HUES48 (cell line): Measurements from ENCODE around the gene NRG3.

Source experiments
- H3K27ac ChIP-seq: one replicate; pipeline ENCODE4 v1.7.0; 2013; ENCODE audit warnings: low read depth, low read length, inconsistent platforms
- H3K27me3 ChIP-seq: 2 replicates; pipeline ENCODE4 v1.6.1; 2013; ENCODE audit warnings: mild to moderate bottlenecking, low read length; ENCODE audit not compliant: control insufficient read depth, insufficient read depth
- H3K36me3 ChIP-seq: 2 replicates; pipeline ENCODE4 v1.6.1; 2013; ENCODE audit warnings: low read length; ENCODE audit not compliant: control insufficient read depth, insufficient read depth
- H3K4me1 ChIP-seq: 2 replicates; pipeline ENCODE4 v1.6.1; 2013; ENCODE audit warnings: mild to moderate bottlenecking, low read length; ENCODE audit not compliant: control insufficient read depth, insufficient read depth
- H3K4me3 ChIP-seq: 2 replicates; pipeline ENCODE4 v1.5.1; 2013; ENCODE audit warnings: mild to moderate bottlenecking, low read depth, low read length
- H3K9ac ChIP-seq: 2 replicates; pipeline ENCODE4 v1.6.1; 2013; ENCODE audit warnings: mild to moderate bottlenecking, low read depth, low read length, moderate library complexity
- H3K9me3 ChIP-seq: 2 replicates; pipeline ENCODE4 v1.6.1; 2013; ENCODE audit warnings: low read length; ENCODE audit not compliant: control insufficient read depth, insufficient read depth

The NRG3 gene

GRCh38 chr10:81866753-81867152 lies 8.2 kb upstream of the NRG3 start:
- no peaks in the 10 kb centered on the region for H3K36me3 ChIP-seq
- 0 out of 2 replicates have a peak, but pooled peaks cover 2% of the 10 kb centered on the region for H3K9me3 ChIP-seq
- H3K9ac ChIP-seq, result no peak overlapping the region
- H3K27ac ChIP-seq, result no peak overlapping the region
- H3K4me1 ChIP-seq, result peaks cover 14% of the 10 kb centered on the region; the same call in 1 of the 2 replicates
- peaks cover 4% of the 10 kb centered on the region for H3K27me3 ChIP-seq
- H3K4me3 ChIP-seq, result no peak overlapping the region

- peaks cover 31% of the 10 kb centered on the region for H3K27me3 ChIP-seq
- H3K4me3 ChIP-seq, result no peak overlapping the region
- peaks cover 16% of the 10 kb centered on the region for H3K4me1 ChIP-seq
- no peak overlapping the region for H3K9ac ChIP-seq
- H3K36me3 ChIP-seq, result no peaks in the 10 kb centered on the region
- H3K27ac ChIP-seq, result no peak overlapping the region
- H3K9me3 ChIP-seq, result no peaks in the 10 kb centered on the region
These were observed 4.5 kb upstream of the NRG3 start for GRCh38 chr10:81870472-81870871.

GRCh38 chr10:81871558-81871957 lies 3.4 kb upstream of the NRG3 start:
- Histone ChIP-seq H3K9ac (no peak overlapping the region), H3K27me3 (peaks cover 40% of the 10 kb centered on the region), H3K36me3 (no peaks in the 10 kb centered on the region), H3K27ac (no peak overlapping the region), H3K9me3 (no peaks in the 10 kb centered on the region), H3K4me3 (no peak overlapping the region), H3K4me1 (peaks cover 10% of the 10 kb centered on the region)

GRCh38 chr10:81872206-81872862 lies 2.7 kb upstream of the NRG3 start:
- H3K9me3 ChIP-seq, result no peaks in the 10 kb centered on the region

GRCh38 chr10:81873231-81873931 lies 1.6 kb upstream of the NRG3 start:
- H3K9ac ChIP-seq, result no peak overlapping the region
- H3K36me3 ChIP-seq, result no peaks in the 10 kb centered on the region
- peaks cover 58% of the 10 kb centered on the region for H3K27me3 ChIP-seq
- H3K27ac ChIP-seq, result no peak overlapping the region
- H3K9me3 ChIP-seq, result no peaks in the 10 kb centered on the region
- peak overlapping the region; percentile 77 for H3K4me3 ChIP-seq
- H3K4me1 ChIP-seq, result peaks cover 25% of the 10 kb centered on the region

More at GRCh38 chr10:81872206-81872862, 2.7 kb upstream of the NRG3 start:
- Histone ChIP-seq H3K9ac (no peak overlapping the region), H3K4me1 (peaks cover 17% of the 10 kb centered on the region), H3K36me3 (no peaks in the 10 kb centered on the region), H3K27ac (no peak overlapping the region), H3K4me3 (no peak overlapping the region), H3K27me3 (peaks cover 48% of the 10 kb centered on the region)

GRCh38 chr10:81873932-81874816 lies 820 bp upstream of the NRG3 start:
- no peaks in the 10 kb centered on the region for H3K9me3 ChIP-seq
- H3K27me3 ChIP-seq, result peaks cover 58% of the 10 kb centered on the region
- H3K36me3 ChIP-seq, result no peaks in the 10 kb centered on the region
- peak overlapping the region; percentile 77 for H3K4me3 ChIP-seq
- no peak overlapping the region for H3K27ac ChIP-seq
- peaks cover 33% of the 10 kb centered on the region for H3K4me1 ChIP-seq
- H3K9ac ChIP-seq, result no peak overlapping the region

GRCh38 chr10:81875467-81876252 lies 666 bp downstream of the NRG3 start:
- H3K36me3 ChIP-seq, result no peaks in the 10 kb centered on the region
- H3K4me1 ChIP-seq, result peaks cover 46% of the 10 kb centered on the region
- no peaks in the 10 kb centered on the region for H3K9me3 ChIP-seq
- no peak overlapping the region for H3K27ac ChIP-seq
- no peak overlapping the region; the same call in 1 of the 2 replicates for H3K9ac ChIP-seq
- peak overlapping the region; percentile 77 for H3K4me3 ChIP-seq
- H3K27me3 ChIP-seq, result peaks cover 58% of the 10 kb centered on the region

GRCh38 chr10:81876253-81877077 lies 1.5 kb downstream of the NRG3 start:
- peaks cover 54% of the 10 kb centered on the region for H3K4me1 ChIP-seq
- no peak overlapping the region; the same call in 1 of the 2 replicates for H3K9ac ChIP-seq
- peaks cover 57% of the 10 kb centered on the region for H3K27me3 ChIP-seq
- no peaks in the 10 kb centered on the region for H3K36me3 ChIP-seq
- H3K9me3 ChIP-seq, result no peaks in the 10 kb centered on the region
- peak overlapping the region; percentile 23 for H3K27ac ChIP-seq
- H3K4me3 ChIP-seq, result peak overlapping the region; percentile 77

GRCh38 chr10:81877596-81877995 lies 2.6 kb downstream of the NRG3 start:
- peaks cover 46% of the 10 kb centered on the region for H3K27me3 ChIP-seq
- no peaks in the 10 kb centered on the region for H3K9me3 ChIP-seq
- no peak overlapping the region for H3K27ac ChIP-seq
- no peak overlapping the region for H3K9ac ChIP-seq
- H3K36me3 ChIP-seq, result no peaks in the 10 kb centered on the region
- peaks cover 57% of the 10 kb centered on the region for H3K4me1 ChIP-seq
- peak overlapping the region; percentile 77; the same call in 1 of the 2 replicates for H3K4me3 ChIP-seq
